NT2/D1 (cell line): ENCODE results near the gene IGSF10.

Source experiments
- SUZ12 ChIP-seq: IDR thresholded peaks from 2 replicates; pipeline ENCODE4 v1.6.1; 2011; ENCODE audit not compliant: insufficient read length, insufficient read depth; ENCODE audit errors: extremely low read depth
- YY1 ChIP-seq: IDR thresholded peaks from 2 replicates; pipeline ENCODE4 v1.6.1; 2011; ENCODE audit not compliant: insufficient read length, insufficient read depth
- ZNF274 ChIP-seq: IDR thresholded peaks from 2 replicates; pipeline ENCODE4 v1.6.1; 2011; ENCODE audit warnings: mild to moderate bottlenecking, low read depth, low read length

GRCh38 chr3:151456065-151456464, 4.8 kb downstream of the IGSF10 start:
- TF ChIP-seq YY1 = no peak
- no peak for TF ChIP-seq ZNF274
- no peak for TF ChIP-seq SUZ12
